Right lobe of liver (tissue), 6 donors: Measurements from ENCODE around the gene RPSA. TPM values are rescaled to one million over a fixed set of nuclear protein-coding genes. Genes with fewer than 3 reads are reported as not detected.
"Not testable (repeated sequence)": the region's sequence is repeated elsewhere in the genome, so short reads cannot be mapped to it uniquely, and the experiment has no call there.

ENCODE experiments used
- ATAC-seq, 4 donors: fragments of 200-7000 bp; cut with Tn5 transposase; one replicate each; pipeline ENCODE4 v1.9.1; 2020; ENCODE audit warnings: mild to moderate bottlenecking in 4 of 4, moderate library complexity in 4 of 4
- DNase-seq, 3 donors: peaks; one replicate each; pipeline ENCODE4 v3.0.0-alpha.2; 2020
- H3K27ac ChIP-seq, 3 donors: fragments of 200-600 bp; one replicate each; pipeline ENCODE4 v1.8.0; 2022
- H3K27me3 ChIP-seq, 2 donors: fragments of 200-600 bp; one replicate each; pipeline ENCODE4 v1.8.0; 2022
- H3K36me3 ChIP-seq, 4 donors: fragments of 200-600 bp; sonication (generic) in 1 of 4; one replicate each; pipeline versions ENCODE4 v1.5.1 to v1.8.0; 2017 to 2022; ENCODE audit warnings: control low read depth in 1 of 4
- H3K4me1 ChIP-seq, 4 donors: fragments of 200-600 bp; sonication (generic) in 1 of 4; one replicate each; pipeline versions ENCODE4 v1.5.1 to v1.8.0; 2017 to 2022; ENCODE audit warnings: control low read depth in 1 of 4
- H3K4me3 ChIP-seq, 3 donors: fragments of 200-600 bp; one replicate each; pipeline ENCODE4 v1.8.0; 2022
- H3K9me3 ChIP-seq, 4 donors: fragments of 200-600 bp; sonication (generic) in 1 of 4; one replicate each; pipeline versions ENCODE4 v1.5.1 to v1.8.0; 2017 to 2022; ENCODE audit warnings: control low read depth in 1 of 4
- POLR2A ChIP-seq: fragments of 450-650 bp; IDR thresholded peaks from one replicate; pipeline ENCODE4 v1.6.1; 2017; ENCODE audit warnings: antibody characterized with exemption, mild to moderate bottlenecking
- WGBS: methylation state at CpG from one replicate; pipeline ENCODE4 v1.1.6; 2018; ENCODE audit warnings: low coverage, low lambda C conversion rate; ENCODE audit not compliant: insufficient coverage; ENCODE audit errors: missing lambda C conversion rate; 5-methylcytosine and 5-hydroxymethylcytosine counted together
- intact Hi-C, 2 donors: fragments of 100-400 bp; cut with DNase I; formaldehyde crosslinking; loops; one replicate each; pipeline versions ENCODE4 v1.11.2 to v1.14.1; 2022
- total RNA-seq, 6 experiments: library from RNA; depleted of rRNA in 2 of 6; stranded (reverse); fragments of >200 nt in 2 of 6; fragmentation: NEBNext Ultra II Directional in 3 of 6; extraction: Animal tissue kit (Norgen Biotek cat#: 25700) in 3 of 6; gene quantifications; one replicate each; pipeline versions ENCODE4 v1.1.0 to v1.2.4, GENCODE V29; 2016 to 2023
- TF ChIP-seq, protein P1 (sequence below), 4 donors: fragments of 200-600 bp in 3 of 4; fragments of 450-650 bp in 1 of 4; IDR thresholded peaks; one replicate each; pipeline versions ENCODE4 v1.5.1 to v1.8.0; 2016 to 2022; ENCODE audit warnings: antibody characterized with exemption in 4 of 4, mild to moderate bottlenecking in 2 of 4
- donor health status: DM: no; HTN: yes; CAD: no.
- donor health status: DM: no; HTN: no; CAD: no.
- donor health status: DM: no; HTN: no; CAD: no.
- donor health status: DM: no; HTN: yes; CAD: no.
- donor health status: DM: no; HTN: yes; CAD: no.

Gene RPSA
- total RNA-seq, 6 experiments from 2014 or later, result 209 to 448 (median 268) TPM

- ATAC-seq (peak in 3 of 4 donors; percentile 14 to 28 (median 23)), DNase-seq (no peak)
- Histone ChIP-seq H3K4me1 (no peaks in the 10 kb centered on the region), H3K27me3 (no peaks in the 10 kb centered on the region), H3K9me3 (no peaks in the 10 kb centered on the region), H3K36me3 (peaks cover 7 to 31% (median 19%) of the 10 kb centered on the region in 4 donors), H3K27ac (no peak overlapping the region), H3K4me3 (no peak overlapping the region)
- 86% methylated on average over 1 of the region's 1 CpG for WGBS
- intact Hi-C loops, result no loop called here
- TF ChIP-seq, protein P1, sequence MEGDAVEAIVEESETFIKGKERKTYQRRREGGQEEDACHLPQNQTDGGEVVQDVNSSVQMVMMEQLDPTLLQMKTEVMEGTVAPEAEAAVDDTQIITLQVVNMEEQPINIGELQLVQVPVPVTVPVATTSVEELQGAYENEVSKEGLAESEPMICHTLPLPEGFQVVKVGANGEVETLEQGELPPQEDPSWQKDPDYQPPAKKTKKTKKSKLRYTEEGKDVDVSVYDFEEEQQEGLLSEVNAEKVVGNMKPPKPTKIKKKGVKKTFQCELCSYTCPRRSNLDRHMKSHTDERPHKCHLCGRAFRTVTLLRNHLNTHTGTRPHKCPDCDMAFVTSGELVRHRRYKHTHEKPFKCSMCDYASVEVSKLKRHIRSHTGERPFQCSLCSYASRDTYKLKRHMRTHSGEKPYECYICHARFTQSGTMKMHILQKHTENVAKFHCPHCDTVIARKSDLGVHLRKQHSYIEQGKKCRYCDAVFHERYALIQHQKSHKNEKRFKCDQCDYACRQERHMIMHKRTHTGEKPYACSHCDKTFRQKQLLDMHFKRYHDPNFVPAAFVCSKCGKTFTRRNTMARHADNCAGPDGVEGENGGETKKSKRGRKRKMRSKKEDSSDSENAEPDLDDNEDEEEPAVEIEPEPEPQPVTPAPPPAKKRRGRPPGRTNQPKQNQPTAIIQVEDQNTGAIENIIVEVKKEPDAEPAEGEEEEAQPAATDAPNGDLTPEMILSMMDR (IDR thresholded peaks at IDR 0.05), result no peak
- no peak for TF ChIP-seq POLR2A
Measured at GRCh38 chr3:39415983-39416382, 9.5 kb downstream of the RPSA start.

DNA sequence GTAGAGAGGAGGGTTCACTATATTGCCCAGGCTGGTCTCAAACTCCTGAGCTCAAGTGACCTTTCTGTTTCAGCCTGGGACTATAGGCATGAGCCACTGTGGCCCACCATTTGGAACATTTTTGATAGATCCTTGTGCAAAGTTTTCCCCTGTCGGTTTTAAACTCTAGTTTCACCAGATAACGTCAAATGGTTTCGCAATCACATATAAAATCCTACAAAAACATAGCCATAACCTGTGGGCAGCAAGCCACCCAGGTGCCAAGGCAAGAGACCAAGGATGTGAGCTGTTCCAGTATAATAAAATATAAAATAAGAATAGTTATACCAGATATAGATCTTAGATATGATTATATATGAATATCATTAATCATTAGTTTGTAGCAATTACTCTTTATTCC lies 10.5 kb downstream of the RPSA start:
- 38% methylated on average over 3 of the region's 3 CpGs for whole genome bisulfite sequencing
- intact Hi-C loops, H3K27me3 ChIP-seq, H3K4me3 ChIP-seq, H3K4me1 ChIP-seq, DNase-seq, H3K27ac ChIP-seq, ATAC-seq, H3K9me3 ChIP-seq: not testable (repeated sequence)
- H3K36me3 ChIP-seq, result peaks cover 5 to 21% (median 12%) of the 10 kb centered on the region in 4 donors

DNA sequence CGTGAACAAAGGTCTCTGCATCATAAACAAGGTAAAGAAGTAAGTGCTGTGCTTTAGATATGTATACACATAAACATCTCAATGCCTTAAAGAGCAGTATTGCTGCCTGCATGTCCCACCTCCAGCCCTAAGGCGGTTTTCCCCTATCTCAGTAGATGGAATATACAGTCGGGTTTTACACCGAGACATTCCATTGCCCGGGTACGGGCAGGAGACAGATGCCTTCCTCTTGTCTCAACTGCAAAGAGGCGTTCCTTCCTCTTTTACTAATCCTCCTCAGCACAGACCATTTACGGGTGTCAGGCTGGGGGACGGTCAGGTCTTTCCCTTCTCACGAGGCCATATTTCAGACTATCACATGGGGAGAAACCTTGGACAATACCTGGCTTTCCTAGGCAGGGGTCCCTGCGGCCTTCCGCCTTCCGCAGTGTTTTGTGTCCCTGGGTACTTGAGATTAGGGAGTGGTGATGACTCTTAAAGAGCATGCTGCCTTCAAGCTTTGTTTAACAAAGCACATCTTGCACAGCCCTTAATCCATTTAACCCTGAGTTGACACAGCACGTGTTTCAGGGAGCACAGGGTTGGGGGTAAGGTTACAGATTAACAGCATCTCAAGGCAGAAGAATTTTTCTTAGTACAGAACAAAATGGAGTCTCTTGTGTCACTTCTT lies 12.2 kb downstream of the RPSA start:
- H3K27ac ChIP-seq, H3K4me3 ChIP-seq, intact Hi-C loops, DNase-seq, H3K9me3 ChIP-seq, H3K36me3 ChIP-seq, H3K27me3 ChIP-seq, H3K4me1 ChIP-seq, ATAC-seq: not testable (repeated sequence)
- WGBS, result 68% methylated on average over 2 of the region's 14 CpGs

GRCh38 chr3:39419742-39420315 lies 13.3 kb downstream of the RPSA start:
- Histone ChIP-seq H3K27ac (no peak overlapping the region), H3K27me3 (no peaks in the 10 kb centered on the region), H3K9me3 (no peaks in the 10 kb centered on the region), H3K4me1 (no peaks in the 10 kb centered on the region), H3K36me3 (no peaks in the 10 kb centered on the region), H3K4me3 (no peak overlapping the region)
- intact Hi-C loops, result no loop called here
- ATAC-seq (no peak), DNase-seq (no peak)
- 65% methylated on average over 2 of the region's 2 CpGs for WGBS
- TF ChIP-seq, protein P1 (IDR thresholded peaks at IDR 0.05), result no peak
- TF ChIP-seq POLR2A, result no peak

DNA sequence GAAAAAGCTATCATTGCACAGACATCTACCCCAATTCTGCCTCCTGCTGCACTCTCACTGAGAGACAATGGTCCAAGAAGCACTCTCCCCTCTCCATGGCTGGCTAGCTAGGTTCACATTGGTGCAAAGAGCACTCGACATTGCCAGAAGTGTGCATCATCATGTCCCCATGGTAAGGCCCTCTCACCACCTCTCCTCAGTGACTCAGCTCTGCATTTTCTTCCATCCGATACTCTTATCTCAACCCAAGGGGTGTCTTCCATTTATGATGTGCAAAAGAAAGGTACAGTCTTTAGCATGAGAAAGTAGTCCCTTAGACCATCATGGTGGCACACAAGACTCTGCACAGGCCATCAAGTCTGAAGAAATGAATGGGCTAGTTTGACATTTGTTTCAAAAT lies 14.0 kb downstream of the RPSA start:
- Histone ChIP-seq H3K27ac (no peak overlapping the region), H3K4me1 (no peaks in the 10 kb centered on the region), H3K9me3 (no peaks in the 10 kb centered on the region), H3K36me3 (no peaks in the 10 kb centered on the region), H3K27me3 (no peaks in the 10 kb centered on the region), H3K4me3 (no peak overlapping the region)
- WGBS, result 100% methylated on average over 2 of the region's 2 CpGs
- no peak for DNase-seq
- intact Hi-C loops, result no loop called here
- TF ChIP-seq POLR2A, result no peak
- TF ChIP-seq, protein P1 (IDR thresholded peaks at IDR 0.05), result no peak
- no peak for ATAC-seq
